Measurements from ENCODE around the gene GALNT16. TPM values are rescaled to one million over a fixed set of nuclear protein-coding genes. Genes with fewer than 3 reads are reported as not detected.
A peak's percentile ranks its signal among the peaks of the same experiment; 100 is the strongest.

GALNT16 gene
- total RNA-seq, 3 donors from 2014 or later = 0.87 to 6.4 (median 1.8) TPM

DNA sequence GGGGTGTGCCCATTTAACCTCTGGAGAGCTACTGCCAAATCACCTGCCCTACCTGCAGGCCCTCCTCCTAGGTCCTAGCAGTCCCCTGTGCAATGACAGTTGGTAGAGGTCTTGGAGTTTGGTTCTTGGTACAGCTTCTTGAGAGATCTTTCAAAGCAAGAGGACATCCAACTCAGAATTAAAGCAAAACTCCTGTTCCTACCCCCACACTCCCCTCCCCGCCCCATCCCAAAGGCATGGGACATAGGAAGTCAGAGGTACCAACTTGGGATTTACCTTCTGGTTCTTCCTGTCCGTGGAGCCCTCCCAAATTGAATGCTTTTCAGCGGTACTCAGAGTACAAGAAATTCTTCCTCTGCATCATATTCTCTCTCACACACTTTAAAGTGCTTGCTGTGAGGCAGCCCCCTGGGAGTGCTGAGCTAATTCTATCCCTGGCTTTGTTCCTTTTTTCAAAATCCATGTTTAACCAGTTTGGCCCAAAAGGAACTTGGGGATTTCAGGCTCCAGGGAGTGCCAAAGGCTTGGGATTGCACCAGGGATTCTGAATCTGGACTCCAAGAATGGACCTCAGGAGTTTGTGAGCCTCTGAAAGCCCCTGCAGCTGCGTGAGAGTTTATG lies 40.8 kb downstream of the GALNT16 start:
- no peak for DNase-seq
- Histone ChIP-seq H3K4me3 (no peak overlapping the region), H3K36me3 (ENCODE audit: low read depth) (no peaks in the 10 kb centered on the region), H3K4me1 (ENCODE audit: low read depth) (no peaks in the 10 kb centered on the region), H3K9me3 (no peaks in the 10 kb centered on the region)
- ATAC-seq = no peak
- TF ChIP-seq, protein P1, sequence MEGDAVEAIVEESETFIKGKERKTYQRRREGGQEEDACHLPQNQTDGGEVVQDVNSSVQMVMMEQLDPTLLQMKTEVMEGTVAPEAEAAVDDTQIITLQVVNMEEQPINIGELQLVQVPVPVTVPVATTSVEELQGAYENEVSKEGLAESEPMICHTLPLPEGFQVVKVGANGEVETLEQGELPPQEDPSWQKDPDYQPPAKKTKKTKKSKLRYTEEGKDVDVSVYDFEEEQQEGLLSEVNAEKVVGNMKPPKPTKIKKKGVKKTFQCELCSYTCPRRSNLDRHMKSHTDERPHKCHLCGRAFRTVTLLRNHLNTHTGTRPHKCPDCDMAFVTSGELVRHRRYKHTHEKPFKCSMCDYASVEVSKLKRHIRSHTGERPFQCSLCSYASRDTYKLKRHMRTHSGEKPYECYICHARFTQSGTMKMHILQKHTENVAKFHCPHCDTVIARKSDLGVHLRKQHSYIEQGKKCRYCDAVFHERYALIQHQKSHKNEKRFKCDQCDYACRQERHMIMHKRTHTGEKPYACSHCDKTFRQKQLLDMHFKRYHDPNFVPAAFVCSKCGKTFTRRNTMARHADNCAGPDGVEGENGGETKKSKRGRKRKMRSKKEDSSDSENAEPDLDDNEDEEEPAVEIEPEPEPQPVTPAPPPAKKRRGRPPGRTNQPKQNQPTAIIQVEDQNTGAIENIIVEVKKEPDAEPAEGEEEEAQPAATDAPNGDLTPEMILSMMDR (IDR thresholded peaks at IDR 0.05) = no peak
- intact Hi-C loops (cut with DNase I, micrococcal nuclease) = no loop called here

DNA sequence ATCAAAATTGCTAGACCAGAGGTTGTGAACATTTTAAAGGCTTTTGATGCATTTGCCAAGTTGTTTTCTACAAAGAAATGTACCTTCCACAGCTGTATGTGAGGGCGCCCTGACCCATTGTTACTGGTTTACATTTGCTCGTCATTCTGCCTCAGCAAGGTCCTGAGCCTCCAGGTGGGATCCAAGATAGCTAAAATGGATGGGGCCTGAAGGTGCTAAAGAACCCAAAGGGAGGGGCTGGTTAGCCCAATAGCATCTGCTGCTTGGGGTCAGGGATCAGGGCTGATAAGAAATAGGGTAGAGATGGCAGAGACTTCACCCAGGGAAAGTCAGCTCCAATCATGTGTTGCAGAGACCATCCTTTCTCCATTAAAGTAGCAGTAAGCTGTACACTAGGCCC lies 43.1 kb downstream of the GALNT16 start:
- Histone ChIP-seq H3K9me3 (no peaks in the 10 kb centered on the region), H3K4me3 (no peak overlapping the region), H3K4me1 (ENCODE audit: low read depth) (no peaks in the 10 kb centered on the region), H3K36me3 (ENCODE audit: low read depth) (no peaks in the 10 kb centered on the region)
- intact Hi-C loops (cut with DNase I, micrococcal nuclease) = no loop called here
- TF ChIP-seq, protein P1 (IDR thresholded peaks at IDR 0.05) = no peak
- DNase-seq = no peak
- ATAC-seq = no peak

DNA sequence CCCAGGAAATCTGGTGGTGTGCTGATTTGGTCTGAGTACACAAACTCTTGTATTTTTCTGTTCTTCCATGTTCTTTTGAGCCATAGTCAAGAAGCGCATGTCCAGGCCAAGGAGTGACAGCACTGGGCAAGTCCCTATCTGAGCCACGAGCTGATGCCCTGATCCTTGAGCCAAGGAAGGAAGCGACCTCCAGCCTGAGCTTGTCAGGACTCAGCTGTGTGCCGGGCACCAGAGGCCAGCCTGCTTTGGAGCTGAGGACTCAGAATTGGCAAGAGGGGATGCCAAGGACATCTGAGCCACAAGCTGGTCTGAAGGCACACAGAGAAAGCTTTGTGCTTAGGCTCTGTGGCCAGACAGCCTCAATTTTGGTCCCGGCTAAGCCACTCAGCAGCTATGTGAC lies 52.6 kb downstream of the GALNT16 start:
- TF ChIP-seq, protein P1 (IDR thresholded peaks at IDR 0.05) = no peak
- peaks cover 7% of the 10 kb centered on the region for H3K4me1 ChIP-seq (ENCODE audit: low read depth)
- ATAC-seq (no peak), DNase-seq (no peak)
- H3K9me3 ChIP-seq = no peaks in the 10 kb centered on the region
- no peak overlapping the region for H3K4me3 ChIP-seq
- intact Hi-C loops (cut with DNase I, micrococcal nuclease) = no loop called here
- H3K36me3 ChIP-seq (ENCODE audit: low read depth) = no peaks in the 10 kb centered on the region

DNA sequence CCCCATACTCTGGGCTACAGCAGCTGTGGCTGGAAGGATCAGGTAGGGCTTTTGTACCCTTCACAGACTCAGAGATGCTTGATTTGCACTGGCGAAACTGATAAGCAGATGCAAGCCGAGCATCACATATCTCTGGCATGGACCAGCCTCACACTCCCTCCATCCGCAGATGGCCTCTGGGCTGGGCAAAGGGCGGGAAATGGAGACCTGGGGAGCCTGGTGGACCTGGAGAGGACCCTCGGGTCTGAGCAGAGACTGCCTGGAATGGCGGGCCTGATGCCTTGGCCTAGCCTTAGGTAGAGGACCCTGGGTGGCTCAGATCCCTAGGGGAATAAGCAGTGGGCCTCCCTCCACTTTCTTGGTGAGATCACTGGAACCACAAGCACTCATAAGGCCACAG lies 53.2 kb downstream of the GALNT16 start:
- no peak for DNase-seq
- ATAC-seq = no peak
- TF ChIP-seq, protein P1 (IDR thresholded peaks at IDR 0.05) = no peak
- intact Hi-C loops (cut with DNase I, micrococcal nuclease) = no loop called here
- H3K9me3 ChIP-seq = no peaks in the 10 kb centered on the region
- H3K4me1 ChIP-seq (ENCODE audit: low read depth) = peaks cover 7% of the 10 kb centered on the region
- no peak overlapping the region for H3K4me3 ChIP-seq
- H3K36me3 ChIP-seq (ENCODE audit: low read depth) = no peaks in the 10 kb centered on the region

DNA sequence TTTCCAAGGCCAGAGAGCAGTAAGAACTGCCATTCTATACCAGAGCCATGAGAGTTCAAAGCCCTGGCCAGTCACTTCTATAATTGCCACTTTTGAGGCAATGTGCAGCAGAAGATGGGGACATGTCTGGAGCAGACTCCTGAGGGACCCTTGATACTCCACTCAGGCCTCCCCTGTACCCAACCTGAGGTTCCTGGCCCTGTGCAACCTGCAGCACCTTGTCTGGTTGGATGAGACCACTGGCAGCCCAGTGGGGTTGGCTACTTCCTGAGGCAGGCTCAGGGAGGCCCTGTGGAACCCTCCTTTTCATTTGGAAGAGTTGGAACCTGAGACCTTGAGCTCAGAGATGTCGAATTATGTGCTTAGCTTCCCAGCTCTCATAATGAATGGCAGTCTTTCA lies 54.4 kb downstream of the GALNT16 start:
- TF ChIP-seq, protein P1 (IDR thresholded peaks at IDR 0.05) = no peak
- H3K4me1 ChIP-seq (ENCODE audit: low read depth) = peaks cover 7% of the 10 kb centered on the region
- H3K4me3 ChIP-seq = no peak overlapping the region
- H3K36me3 ChIP-seq (ENCODE audit: low read depth) = no peaks in the 10 kb centered on the region
- no peaks in the 10 kb centered on the region for H3K9me3 ChIP-seq
- intact Hi-C loops (cut with DNase I, micrococcal nuclease) = no loop called here
- DNase-seq (no peak), ATAC-seq (no peak)

DNA sequence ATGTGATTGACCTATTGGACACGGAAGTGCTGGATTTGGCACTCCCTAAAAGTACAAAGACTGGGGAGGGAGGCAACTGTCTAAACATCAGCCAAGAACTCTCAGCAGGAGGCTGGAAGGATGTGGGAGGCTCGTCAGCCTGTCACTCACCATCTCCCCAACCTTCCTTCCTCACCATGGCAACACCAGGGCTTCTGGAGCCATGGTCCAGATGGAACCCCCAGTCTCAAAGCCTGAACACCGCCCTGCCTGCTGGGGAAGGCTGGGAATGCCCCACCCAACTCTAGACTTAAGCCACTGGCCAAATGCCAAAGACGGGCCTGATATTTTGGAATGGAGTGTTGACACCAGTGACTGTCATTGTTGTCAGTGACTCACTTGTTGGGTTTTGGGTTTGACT lies 55.3 kb downstream of the GALNT16 start:
- TF ChIP-seq, protein P1 (IDR thresholded peaks at IDR 0.05) = no peak
- Histone ChIP-seq H3K4me1 (ENCODE audit: low read depth) (peaks cover 7% of the 10 kb centered on the region), H3K4me3 (no peak overlapping the region), H3K36me3 (ENCODE audit: low read depth) (no peaks in the 10 kb centered on the region), H3K9me3 (no peaks in the 10 kb centered on the region)
- DNase-seq (no peak), ATAC-seq (peak; percentile 64)
- intact Hi-C loops (cut with DNase I, micrococcal nuclease) = no loop called here
